ENCODE measurements around the gene TUBGCP2.

DNA sequence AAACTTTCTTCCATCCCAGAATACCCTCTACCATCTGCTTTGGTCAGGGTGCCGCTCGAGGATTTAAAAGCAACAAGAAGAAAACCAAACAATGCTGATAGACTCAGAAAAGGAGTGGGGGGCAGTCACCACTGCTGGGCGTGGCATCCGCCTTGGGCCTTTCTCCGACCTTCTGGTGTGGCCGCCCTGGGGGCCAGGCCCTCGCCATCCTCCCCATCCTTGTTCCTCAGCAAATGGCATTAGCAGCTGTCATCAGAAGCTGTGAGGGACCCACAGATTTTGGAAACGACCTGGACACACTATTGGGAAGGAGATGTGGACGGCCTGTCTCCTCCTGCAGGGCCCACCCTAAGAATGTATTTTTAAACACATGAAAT lies 4.1 kb upstream of the TUBGCP2 start:
- TF ChIP-seq ZNF792 (tag by site-specific recombination; IDR thresholded peaks at IDR 0.05): no peak
- TF ChIP-seq ZNF658 (tag by site-specific recombination; IDR thresholded peaks at IDR 0.05): no peak
- TF ChIP-seq, protein P1, sequence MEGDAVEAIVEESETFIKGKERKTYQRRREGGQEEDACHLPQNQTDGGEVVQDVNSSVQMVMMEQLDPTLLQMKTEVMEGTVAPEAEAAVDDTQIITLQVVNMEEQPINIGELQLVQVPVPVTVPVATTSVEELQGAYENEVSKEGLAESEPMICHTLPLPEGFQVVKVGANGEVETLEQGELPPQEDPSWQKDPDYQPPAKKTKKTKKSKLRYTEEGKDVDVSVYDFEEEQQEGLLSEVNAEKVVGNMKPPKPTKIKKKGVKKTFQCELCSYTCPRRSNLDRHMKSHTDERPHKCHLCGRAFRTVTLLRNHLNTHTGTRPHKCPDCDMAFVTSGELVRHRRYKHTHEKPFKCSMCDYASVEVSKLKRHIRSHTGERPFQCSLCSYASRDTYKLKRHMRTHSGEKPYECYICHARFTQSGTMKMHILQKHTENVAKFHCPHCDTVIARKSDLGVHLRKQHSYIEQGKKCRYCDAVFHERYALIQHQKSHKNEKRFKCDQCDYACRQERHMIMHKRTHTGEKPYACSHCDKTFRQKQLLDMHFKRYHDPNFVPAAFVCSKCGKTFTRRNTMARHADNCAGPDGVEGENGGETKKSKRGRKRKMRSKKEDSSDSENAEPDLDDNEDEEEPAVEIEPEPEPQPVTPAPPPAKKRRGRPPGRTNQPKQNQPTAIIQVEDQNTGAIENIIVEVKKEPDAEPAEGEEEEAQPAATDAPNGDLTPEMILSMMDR (tag by site-specific recombination; IDR thresholded peaks at IDR 0.05): no peak
- TF ChIP-seq, protein P2, sequence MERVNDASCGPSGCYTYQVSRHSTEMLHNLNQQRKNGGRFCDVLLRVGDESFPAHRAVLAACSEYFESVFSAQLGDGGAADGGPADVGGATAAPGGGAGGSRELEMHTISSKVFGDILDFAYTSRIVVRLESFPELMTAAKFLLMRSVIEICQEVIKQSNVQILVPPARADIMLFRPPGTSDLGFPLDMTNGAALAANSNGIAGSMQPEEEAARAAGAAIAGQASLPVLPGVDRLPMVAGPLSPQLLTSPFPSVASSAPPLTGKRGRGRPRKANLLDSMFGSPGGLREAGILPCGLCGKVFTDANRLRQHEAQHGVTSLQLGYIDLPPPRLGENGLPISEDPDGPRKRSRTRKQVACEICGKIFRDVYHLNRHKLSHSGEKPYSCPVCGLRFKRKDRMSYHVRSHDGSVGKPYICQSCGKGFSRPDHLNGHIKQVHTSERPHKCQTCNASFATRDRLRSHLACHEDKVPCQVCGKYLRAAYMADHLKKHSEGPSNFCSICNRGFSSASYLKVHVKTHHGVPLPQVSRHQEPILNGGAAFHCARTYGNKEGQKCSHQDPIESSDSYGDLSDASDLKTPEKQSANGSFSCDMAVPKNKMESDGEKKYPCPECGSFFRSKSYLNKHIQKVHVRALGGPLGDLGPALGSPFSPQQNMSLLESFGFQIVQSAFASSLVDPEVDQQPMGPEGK (tag by site-specific recombination; IDR thresholded peaks at IDR 0.05): no peak
- no peak for TF ChIP-seq ZBTB48 (tag by site-specific recombination; IDR thresholded peaks at IDR 0.05)
- no peak for TF ChIP-seq YY1 (tag by site-specific recombination; IDR thresholded peaks at IDR 0.05)
- TF ChIP-seq ZNF121 (tag by site-specific recombination; IDR thresholded peaks at IDR 0.05): no peak
- no peak for TF ChIP-seq SP2 (tag by site-specific recombination; IDR thresholded peaks at IDR 0.05)
- TF ChIP-seq, protein P3, sequence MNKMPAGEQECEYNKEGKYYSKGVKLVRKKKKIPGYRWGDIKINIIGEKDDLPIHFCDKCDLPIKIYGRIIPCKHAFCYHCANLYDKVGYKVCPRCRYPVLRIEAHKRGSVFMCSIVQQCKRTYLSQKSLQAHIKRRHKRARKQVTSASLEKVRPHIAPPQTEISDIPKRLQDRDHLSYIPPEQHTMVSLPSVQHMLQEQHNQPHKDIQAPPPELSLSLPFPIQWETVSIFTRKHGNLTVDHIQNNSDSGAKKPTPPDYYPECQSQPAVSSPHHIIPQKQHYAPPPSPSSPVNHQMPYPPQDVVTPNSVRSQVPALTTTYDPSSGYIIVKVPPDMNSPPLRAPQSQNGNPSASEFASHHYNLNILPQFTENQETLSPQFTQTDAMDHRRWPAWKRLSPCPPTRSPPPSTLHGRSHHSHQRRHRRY (tag by site-specific recombination; IDR thresholded peaks at IDR 0.05): no peak
- TF ChIP-seq ZNF23 (tag by site-specific recombination; IDR thresholded peaks at IDR 0.05; ENCODE audit: borderline replicate concordance): no peak
- no peak for TF ChIP-seq ZNF404 (tag by site-specific recombination; IDR thresholded peaks at IDR 0.05)

Data from HEK293 (cell line).